DOHH2 (cell line): Measurements from ENCODE around the gene NEK11.

Experiments
- H3F3A ChIP-seq: fragments of 200-600 bp; sonication (generic), shearing (Covaris generic); 2 replicates; pipeline ENCODE4 v1.6.0; 2016; ENCODE audit warnings: antibody characterized with exemption, mild to moderate bottlenecking; ENCODE audit not compliant: control insufficient read depth, insufficient read depth
- H3K27ac ChIP-seq: fragments of 200-600 bp; sonication (generic); 2 replicates; pipeline ENCODE4 v1.5.1; 2014; ENCODE audit warnings: low read depth, mild to moderate bottlenecking, low read length, moderate library complexity
- H3K27me3 ChIP-seq: fragments of 200-600 bp; sonication (generic); 2 replicates; pipeline ENCODE4 v1.6.1; 2014; ENCODE audit warnings: mild to moderate bottlenecking, low read length, mixed read lengths; ENCODE audit not compliant: control insufficient read depth
- H3K36me3 ChIP-seq: fragments of 200-600 bp; sonication (generic); 2 replicates; pipeline ENCODE4 v1.6.1; 2014; ENCODE audit warnings: mild to moderate bottlenecking, low read length, moderate library complexity, mixed read lengths; ENCODE audit not compliant: control insufficient read depth
- H3K4me1 ChIP-seq: fragments of 200-600 bp; sonication (generic); 2 replicates; pipeline ENCODE4 v1.6.1; 2014; ENCODE audit warnings: mild to moderate bottlenecking, low read length, mixed read lengths; ENCODE audit not compliant: control insufficient read depth
- H3K4me2 ChIP-seq: fragments of 200-600 bp; sonication (generic); 2 replicates; pipeline ENCODE4 v1.6.0; 2014; ENCODE audit warnings: mild to moderate bottlenecking, low read length, moderate library complexity
- H3K4me3 ChIP-seq: fragments of 200-600 bp; sonication (generic); 2 replicates; pipeline ENCODE4 v1.5.1; 2014; ENCODE audit warnings: mild to moderate bottlenecking, low read length, mixed read lengths
- H3K79me2 ChIP-seq: fragments of 200-600 bp; sonication (generic); 2 replicates; pipeline ENCODE4 v1.6.1; 2014; ENCODE audit warnings: mild to moderate bottlenecking, low read length, mixed read lengths; ENCODE audit not compliant: control insufficient read depth
- H3K9me2 ChIP-seq: fragments of 200-600 bp; sonication (generic); replicated peaks from 2 replicates; pipeline ENCODE4 v1.6.1; 2014; ENCODE audit warnings: mild to moderate bottlenecking, low read length, mixed read lengths; ENCODE audit not compliant: control insufficient read depth
- H3K9me3 ChIP-seq: fragments of 200-600 bp; sonication (generic); 2 replicates; pipeline ENCODE4 v1.6.1; 2014; ENCODE audit warnings: antibody characterized with exemption, low read length, mixed read lengths; ENCODE audit not compliant: control insufficient read depth, insufficient read depth
- H4K20me1 ChIP-seq: fragments of 200-600 bp; sonication (generic); 2 replicates; pipeline ENCODE4 v1.6.0; 2014; ENCODE audit warnings: low read depth, mild to moderate bottlenecking, antibody characterized with exemption, low read length, moderate library complexity; ENCODE audit not compliant: control insufficient read depth, insufficient read depth
- EZH2phosphoT487 ChIP-seq: fragments of 200-600 bp; sonication (generic); IDR thresholded peaks from 2 replicates; pipeline ENCODE4 v1.6.1; 2017; ENCODE audit warnings: borderline replicate concordance, mild to moderate bottlenecking, antibody characterized with exemption, low read length, moderate library complexity, mixed read lengths
- TF ChIP-seq, protein P1 (sequence below): fragments of 200-600 bp; sonication (generic); IDR thresholded peaks from one replicate; pipeline ENCODE4 v1.5.1; 2014; ENCODE audit warnings: antibody characterized with exemption, mild to moderate bottlenecking, low read depth, low read length; ENCODE audit not compliant: poor library complexity, severe bottlenecking

NEK11 gene

GRCh38 chr3:131075632-131076328 lies 49.1 kb downstream of the NEK11 start:
- TF ChIP-seq, protein P1, sequence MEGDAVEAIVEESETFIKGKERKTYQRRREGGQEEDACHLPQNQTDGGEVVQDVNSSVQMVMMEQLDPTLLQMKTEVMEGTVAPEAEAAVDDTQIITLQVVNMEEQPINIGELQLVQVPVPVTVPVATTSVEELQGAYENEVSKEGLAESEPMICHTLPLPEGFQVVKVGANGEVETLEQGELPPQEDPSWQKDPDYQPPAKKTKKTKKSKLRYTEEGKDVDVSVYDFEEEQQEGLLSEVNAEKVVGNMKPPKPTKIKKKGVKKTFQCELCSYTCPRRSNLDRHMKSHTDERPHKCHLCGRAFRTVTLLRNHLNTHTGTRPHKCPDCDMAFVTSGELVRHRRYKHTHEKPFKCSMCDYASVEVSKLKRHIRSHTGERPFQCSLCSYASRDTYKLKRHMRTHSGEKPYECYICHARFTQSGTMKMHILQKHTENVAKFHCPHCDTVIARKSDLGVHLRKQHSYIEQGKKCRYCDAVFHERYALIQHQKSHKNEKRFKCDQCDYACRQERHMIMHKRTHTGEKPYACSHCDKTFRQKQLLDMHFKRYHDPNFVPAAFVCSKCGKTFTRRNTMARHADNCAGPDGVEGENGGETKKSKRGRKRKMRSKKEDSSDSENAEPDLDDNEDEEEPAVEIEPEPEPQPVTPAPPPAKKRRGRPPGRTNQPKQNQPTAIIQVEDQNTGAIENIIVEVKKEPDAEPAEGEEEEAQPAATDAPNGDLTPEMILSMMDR = no peak
- TF ChIP-seq EZH2phosphoT487 = no peak
- Histone ChIP-seq H3K36me3 (no peaks in the 10 kb centered on the region), H3K9me2 (no peaks in the 10 kb centered on the region), H3K27ac (no peak overlapping the region), H3F3A (no peaks in the 10 kb centered on the region), H4K20me1 (no peaks in the 10 kb centered on the region), H3K9me3 (no peaks in the 10 kb centered on the region), H3K4me1 (no peaks in the 10 kb centered on the region), H3K27me3 (peaks cover 2% of the 10 kb centered on the region; the same call in 1 of the 2 replicates), H3K4me2 (no peak overlapping the region), H3K79me2 (no peaks in the 10 kb centered on the region), H3K4me3 (no peak overlapping the region)

GRCh38 chr3:131077904-131078303 lies 51.2 kb downstream of the NEK11 start:
- H3K79me2 ChIP-seq = no peaks in the 10 kb centered on the region
- H3K27me3 ChIP-seq = peaks cover under 1% of the 10 kb centered on the region; the same call in 1 of the 2 replicates
- TF ChIP-seq EZH2phosphoT487 = no peak
- TF ChIP-seq, protein P1 = no peak
- no peaks in the 10 kb centered on the region for H4K20me1 ChIP-seq
- H3K36me3 ChIP-seq = no peaks in the 10 kb centered on the region
- H3K4me2 ChIP-seq = no peak overlapping the region
- H3K9me3 ChIP-seq = no peaks in the 10 kb centered on the region
- H3F3A ChIP-seq = no peaks in the 10 kb centered on the region
- H3K9me2 ChIP-seq = no peaks in the 10 kb centered on the region
- H3K4me3 ChIP-seq = no peak overlapping the region
- no peaks in the 10 kb centered on the region for H3K4me1 ChIP-seq
- no peak overlapping the region for H3K27ac ChIP-seq

- Histone ChIP-seq H3K36me3 (no peaks in the 10 kb centered on the region), H3K27me3 (no peaks in the 10 kb centered on the region; the same call in 1 of the 2 replicates), H3K9me2 (no peaks in the 10 kb centered on the region), H3K4me2 (no peak overlapping the region), H3K4me1 (no peaks in the 10 kb centered on the region), H3K27ac (no peak overlapping the region), H3K4me3 (no peak overlapping the region), H3F3A (no peaks in the 10 kb centered on the region), H4K20me1 (no peaks in the 10 kb centered on the region), H3K79me2 (no peaks in the 10 kb centered on the region), H3K9me3 (no peaks in the 10 kb centered on the region)
- TF ChIP-seq EZH2phosphoT487 = no peak
- TF ChIP-seq, protein P1 = no peak
Observed at GRCh38 chr3:131079086-131079485, 52.4 kb downstream of the NEK11 start.

DNA sequence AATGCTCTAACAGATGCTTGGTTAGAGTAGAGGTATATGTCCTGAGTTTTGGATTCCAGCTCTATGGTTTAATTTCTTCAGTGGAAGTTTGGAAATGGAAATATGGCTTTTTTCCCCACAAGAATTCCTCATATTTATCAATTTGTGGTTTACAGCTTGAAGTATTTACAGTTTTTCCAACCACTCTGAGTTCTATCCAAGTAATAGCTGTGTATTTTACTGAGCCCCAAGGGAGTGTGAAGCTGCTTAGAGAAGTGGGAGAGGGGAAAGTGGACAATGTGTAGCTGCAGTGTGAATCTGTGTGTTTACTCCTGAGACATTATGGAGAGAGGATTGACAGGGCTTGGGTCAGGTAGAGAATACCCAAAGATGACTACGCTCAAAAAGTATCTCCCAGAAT lies 54.5 kb downstream of the NEK11 start:
- Histone ChIP-seq H3F3A (no peaks in the 10 kb centered on the region), H3K27me3 (no peaks in the 10 kb centered on the region), H4K20me1 (no peaks in the 10 kb centered on the region), H3K27ac (no peak overlapping the region), H3K4me2 (no peak overlapping the region), H3K79me2 (no peaks in the 10 kb centered on the region), H3K9me2 (no peaks in the 10 kb centered on the region), H3K4me1 (no peaks in the 10 kb centered on the region), H3K36me3 (no peaks in the 10 kb centered on the region), H3K4me3 (no peak overlapping the region), H3K9me3 (no peaks in the 10 kb centered on the region)
- no peak for TF ChIP-seq EZH2phosphoT487
